Upper lobe of right lung (tissue), 1 donor: ENCODE data around the gene OGT. TPM values are rescaled to one million over a fixed set of nuclear protein-coding genes. Genes with fewer than 3 reads are reported as not detected.

Source experiments
- ATAC-seq: fragments of 200-7000 bp; cut with Tn5 transposase; one replicate; pipeline ENCODE4 v1.9.1; 2020; ENCODE audit warnings: mild to moderate bottlenecking, moderate library complexity
- DNase-seq: peaks from one replicate; pipeline ENCODE4 v3.0.0-alpha.2; 2020
- H3K27ac ChIP-seq: fragments of 200-600 bp; one replicate; pipeline ENCODE4 v1.8.0; 2022
- H3K27me3 ChIP-seq: fragments of 200-600 bp; one replicate; pipeline ENCODE4 v1.8.0; 2022; ENCODE audit warnings: mild to moderate bottlenecking
- H3K36me3 ChIP-seq: fragments of 200-600 bp; one replicate; pipeline ENCODE4 v1.8.0; 2022
- H3K4me1 ChIP-seq: fragments of 200-600 bp; one replicate; pipeline ENCODE4 v1.8.0; 2022
- H3K4me3 ChIP-seq: fragments of 200-600 bp; one replicate; pipeline ENCODE4 v1.8.0; 2022; ENCODE audit warnings: mild to moderate bottlenecking
- H3K9me3 ChIP-seq: fragments of 200-600 bp; one replicate; pipeline ENCODE4 v1.8.0; 2022
- CTCF ChIP-seq: fragments of 200-600 bp; IDR thresholded peaks from one replicate; pipeline ENCODE4 v1.8.0; 2022; ENCODE audit warnings: antibody characterized with exemption
- intact Hi-C: fragments of 100-400 bp; cut with DNase I; formaldehyde crosslinking; loops from one replicate; pipeline ENCODE4 v1.11.0; 2022
- total RNA-seq: library from RNA; stranded (reverse); fragmentation: NEBNext Ultra II Directional; extraction: Animal tissue kit (Norgen Biotek cat#: 25700); gene quantifications from one replicate; pipeline ENCODE4 v1.2.1, GENCODE V29; 2021
- donor health status: DM: no; HTN: yes; CAD: no; lungs with severe emphysema.

The OGT gene
- total RNA-seq, 1 donor from 2014 or later, result 129 TPM

DNA sequence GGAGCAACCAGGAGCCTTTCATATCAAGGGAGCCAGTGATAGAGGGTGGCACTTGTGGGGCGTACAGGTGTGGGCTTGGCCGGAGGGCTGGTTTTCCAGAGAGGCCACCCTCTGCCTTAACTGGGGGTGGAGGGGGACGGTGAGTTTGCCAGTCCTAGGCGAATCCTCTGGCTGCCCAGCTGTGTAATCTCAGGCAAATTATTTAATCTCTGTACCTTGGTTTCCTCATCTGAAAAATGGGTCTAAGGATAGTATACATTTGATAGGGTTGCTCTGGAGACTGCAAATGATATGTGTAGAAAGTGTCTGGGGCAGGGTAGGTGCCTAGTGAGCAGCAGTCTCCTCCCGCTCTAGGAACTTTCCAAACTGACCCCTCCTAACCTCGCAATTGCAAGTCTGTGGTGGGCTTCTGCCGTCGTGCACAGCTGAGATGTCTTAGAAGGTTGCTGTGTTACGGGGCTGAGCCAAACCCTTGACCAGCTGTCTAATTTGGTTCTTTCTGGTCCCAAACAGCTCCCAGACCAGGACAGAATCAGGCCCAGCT, 89.2 kb downstream of the OGT start:
- DNase-seq (no peak), ATAC-seq (no peak)
- peaks cover 15% of the 10 kb centered on the region for H3K4me1 ChIP-seq
- H3K27me3 ChIP-seq, result no peaks in the 10 kb centered on the region
- peak overlapping the region; percentile 80 for H3K27ac ChIP-seq
- no peaks in the 10 kb centered on the region for H3K9me3 ChIP-seq
- intact Hi-C loops, result no loop called here
- H3K4me3 ChIP-seq, result no peak overlapping the region
- H3K36me3 ChIP-seq, result no peaks in the 10 kb centered on the region
- no peak for TF ChIP-seq CTCF

DNA sequence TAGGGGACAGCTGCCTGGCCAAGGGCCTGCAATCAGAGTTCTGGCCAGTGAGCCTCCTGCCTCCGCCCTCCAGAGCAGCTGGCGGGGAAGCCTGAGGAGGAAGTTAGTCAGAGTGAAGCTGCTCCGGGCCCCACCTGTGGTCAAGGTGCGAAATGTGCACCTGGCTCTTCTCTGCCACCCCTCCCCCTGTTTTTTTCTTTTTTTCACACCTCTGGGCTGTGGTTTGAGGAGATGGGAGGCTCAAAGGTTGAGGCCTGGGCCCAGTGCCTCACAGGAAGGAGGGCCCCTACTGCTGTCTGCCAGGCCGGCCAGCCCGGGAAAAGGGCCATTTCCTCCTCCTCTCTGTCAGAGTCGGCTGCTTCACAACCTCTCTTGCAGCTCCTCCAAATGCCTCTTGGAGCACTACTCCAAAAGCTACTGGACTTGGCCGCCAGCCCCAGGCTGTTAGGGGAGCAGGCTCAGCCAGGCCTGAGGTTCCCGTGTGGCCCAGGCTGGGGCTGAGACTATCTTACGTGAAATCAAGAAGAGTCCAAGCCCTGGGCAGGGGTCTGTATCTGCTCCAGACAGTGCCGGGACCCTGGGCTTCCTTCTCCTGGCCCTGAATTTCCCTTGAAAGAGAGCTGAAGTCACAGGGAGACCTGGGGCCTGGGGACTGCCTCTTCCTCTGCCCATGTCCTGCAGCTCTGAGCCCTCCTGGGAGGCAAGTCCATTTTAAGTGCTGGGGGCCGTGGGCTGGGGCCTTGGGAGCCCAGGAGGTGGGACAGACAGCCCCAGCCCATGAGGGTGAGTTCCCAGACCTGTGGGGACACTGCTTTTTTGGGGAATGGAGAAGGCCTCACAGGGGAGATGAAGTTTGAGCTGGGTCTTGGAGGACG, 89.9 kb downstream of the OGT start:
- Histone ChIP-seq H3K4me3 (no peak overlapping the region), H3K36me3 (no peaks in the 10 kb centered on the region), H3K4me1 (peaks cover 15% of the 10 kb centered on the region), H3K9me3 (no peaks in the 10 kb centered on the region), H3K27me3 (no peaks in the 10 kb centered on the region), H3K27ac (peak overlapping the region; percentile 80)
- TF ChIP-seq CTCF, result peak; percentile 31
- peak; percentile 84 for DNase-seq
- peak; percentile 88 for ATAC-seq
- intact Hi-C loops, result no loop called here

DNA sequence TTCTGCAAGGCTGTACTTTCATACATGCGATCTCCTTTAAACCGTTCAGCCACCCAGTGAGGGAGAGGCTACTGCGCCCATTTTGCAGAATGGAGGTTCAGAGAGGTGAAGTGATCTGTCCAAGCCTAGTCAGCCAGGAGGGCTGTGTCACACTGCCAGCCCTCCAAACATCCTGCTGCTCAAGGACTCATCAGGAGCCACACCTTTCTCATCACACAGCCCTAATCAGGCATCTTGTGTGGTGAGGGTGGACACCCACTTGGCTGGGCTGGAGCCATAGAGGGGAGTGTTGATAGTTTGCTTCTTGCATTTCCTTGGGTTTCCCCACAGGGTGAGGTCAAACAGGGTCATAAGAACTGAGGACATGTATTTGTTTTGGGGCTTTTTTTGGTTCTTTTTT, 90.8 kb downstream of the OGT start:
- no peak for TF ChIP-seq CTCF
- Histone ChIP-seq H3K27me3 (no peaks in the 10 kb centered on the region), H3K4me1 (peaks cover 15% of the 10 kb centered on the region), H3K27ac (peak overlapping the region; percentile 80), H3K9me3 (no peaks in the 10 kb centered on the region), H3K4me3 (no peak overlapping the region), H3K36me3 (no peaks in the 10 kb centered on the region)
- DNase-seq (no peak), ATAC-seq (no peak)
- intact Hi-C loops, result no loop called here

DNA sequence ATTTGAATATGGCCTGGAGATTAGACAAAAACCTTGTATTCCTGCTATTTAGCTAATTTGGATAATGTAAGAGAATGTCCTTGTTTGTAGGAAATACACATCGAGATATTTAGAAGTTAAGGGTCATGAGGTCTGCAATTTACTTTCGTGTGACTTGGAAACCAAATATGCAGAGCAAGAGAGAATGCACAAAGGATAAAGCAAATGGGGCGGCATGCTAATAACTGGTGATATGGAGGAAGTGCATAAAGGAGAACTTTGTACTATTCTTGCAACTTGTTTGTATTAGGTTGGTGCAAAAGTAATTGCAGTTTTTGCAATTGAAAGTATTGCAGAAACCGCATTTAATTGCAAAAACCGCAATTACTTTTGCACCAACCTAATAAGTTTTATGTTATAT, 92.6 kb downstream of the OGT start:
- Histone ChIP-seq H3K27ac (no peak overlapping the region), H3K4me1 (peaks cover 15% of the 10 kb centered on the region), H3K36me3 (no peaks in the 10 kb centered on the region), H3K9me3 (no peaks in the 10 kb centered on the region), H3K4me3 (no peak overlapping the region), H3K27me3 (no peaks in the 10 kb centered on the region)
- intact Hi-C loops, result no loop called here
- ATAC-seq (no peak), DNase-seq (no peak)
- TF ChIP-seq CTCF, result no peak

Other genes starting within 250 kb of the OGT start
- 208 TPM for gene NONO, start 249.5 kb upstream of the OGT start, total RNA-seq
- gene ITGB1BP2, start 231.4 kb upstream of the OGT start, total RNA-seq, result 0.38 TPM
- gene TAF1, start 166.7 kb upstream of the OGT start, total RNA-seq, result 35.0 TPM
- 3.4 TPM for gene GCNA, start 45.3 kb downstream of the OGT start, total RNA-seq
- gene CXCR3, start 85.4 kb downstream of the OGT start, total RNA-seq, result 1.6 TPM
- not detected for gene CXorf49, start 185.2 kb downstream of the OGT start, total RNA-seq
- not detected for gene CXorf49B, start 230.2 kb downstream of the OGT start, total RNA-seq